HG02840 (cell line): ENCODE measurements around the gene MOK.

Source experiments
- ATAC-seq: cut with Tn5 transposase; IDR thresholded peaks from one replicate; pipeline ENCODE4 v1.9.1; 2021; ENCODE audit warnings: mild to moderate bottlenecking, moderate library complexity, moderate number of reproducible peaks; ENCODE audit not compliant: unreplicated experiment, low FRiP score

MOK gene

DNA sequence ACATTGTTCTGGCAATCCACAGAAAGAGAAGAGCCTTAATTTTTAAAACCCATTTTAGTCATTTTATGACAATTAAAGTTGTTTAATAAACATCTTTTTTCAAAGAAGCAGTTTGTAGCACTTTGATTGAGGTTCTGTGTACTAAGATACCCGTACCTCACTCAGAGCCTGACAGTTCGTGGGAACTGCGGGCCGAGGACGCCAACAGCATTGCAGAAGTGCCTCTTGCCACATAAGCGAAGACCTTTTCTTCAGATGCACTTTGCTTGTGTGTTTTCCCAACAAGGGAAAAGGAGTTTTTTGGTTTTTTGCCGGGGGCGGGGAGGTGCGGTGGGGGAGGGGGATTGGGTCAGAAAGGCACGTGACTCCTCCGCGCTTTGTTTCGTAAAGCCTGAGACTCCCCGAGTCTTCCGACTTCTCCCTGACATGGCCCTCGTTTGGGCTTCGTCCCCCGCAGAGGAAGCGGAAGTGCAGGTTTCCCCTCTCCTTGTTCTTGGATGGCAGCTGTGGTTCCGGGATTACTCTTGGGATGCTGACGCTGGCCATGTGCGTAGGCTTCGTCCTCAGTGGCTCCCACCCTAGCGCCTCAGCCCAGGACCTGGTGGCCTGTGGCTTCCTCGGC is 94.4 kb downstream of the MOK start:
- no peak for ATAC-seq

DNA sequence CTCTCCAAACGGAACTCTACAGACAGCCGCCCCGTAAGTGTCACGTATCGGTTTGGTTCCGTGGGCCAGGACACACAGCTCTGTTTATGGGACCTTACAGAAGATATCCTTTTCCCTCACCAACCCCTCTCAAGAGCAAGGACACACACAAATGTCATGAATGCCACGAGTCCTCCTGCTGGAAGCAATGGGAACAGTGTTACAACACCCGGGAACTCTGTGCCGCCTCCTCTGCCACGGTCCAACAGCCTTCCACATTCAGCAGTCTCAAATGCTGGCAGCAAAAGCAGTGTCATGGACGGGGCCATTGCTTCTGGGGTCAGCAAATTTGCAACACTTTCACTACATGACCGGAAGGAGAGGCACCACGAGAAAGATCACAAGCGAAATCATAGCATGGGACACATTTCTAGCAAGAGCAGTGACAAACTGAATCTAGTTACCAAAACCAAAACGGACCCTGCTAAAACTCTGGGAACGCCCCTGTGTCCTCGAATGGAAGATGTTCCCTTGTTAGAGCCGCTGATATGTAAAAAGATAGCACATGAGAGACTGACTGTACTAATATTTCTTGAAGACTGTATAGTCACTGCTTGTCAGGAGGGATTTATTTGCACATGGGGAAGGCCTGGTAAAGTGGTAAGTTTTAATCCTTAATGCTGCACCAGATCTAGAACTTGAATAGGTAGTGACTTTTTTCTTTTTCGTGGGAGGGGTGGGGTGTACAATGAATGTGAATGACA is 95.6 kb downstream of the MOK start:
- no peak for ATAC-seq

DNA sequence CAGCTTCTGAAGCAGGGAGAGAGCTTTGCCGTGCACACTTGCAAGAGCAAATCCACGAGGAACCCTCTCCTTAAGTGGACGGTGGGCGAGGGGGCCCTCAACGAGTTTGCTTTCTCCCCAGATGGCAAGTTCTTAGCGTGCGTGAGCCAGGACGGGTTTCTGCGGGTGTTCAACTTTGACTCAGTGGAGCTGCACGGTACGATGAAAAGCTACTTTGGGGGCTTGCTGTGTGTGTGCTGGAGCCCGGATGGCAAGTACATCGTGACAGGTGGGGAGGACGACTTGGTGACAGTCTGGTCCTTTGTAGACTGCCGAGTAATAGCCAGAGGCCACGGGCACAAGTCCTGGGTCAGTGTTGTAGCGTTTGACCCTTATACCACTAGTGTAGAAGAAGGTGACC is 96.2 kb downstream of the MOK start:
- no peak for ATAC-seq

DNA sequence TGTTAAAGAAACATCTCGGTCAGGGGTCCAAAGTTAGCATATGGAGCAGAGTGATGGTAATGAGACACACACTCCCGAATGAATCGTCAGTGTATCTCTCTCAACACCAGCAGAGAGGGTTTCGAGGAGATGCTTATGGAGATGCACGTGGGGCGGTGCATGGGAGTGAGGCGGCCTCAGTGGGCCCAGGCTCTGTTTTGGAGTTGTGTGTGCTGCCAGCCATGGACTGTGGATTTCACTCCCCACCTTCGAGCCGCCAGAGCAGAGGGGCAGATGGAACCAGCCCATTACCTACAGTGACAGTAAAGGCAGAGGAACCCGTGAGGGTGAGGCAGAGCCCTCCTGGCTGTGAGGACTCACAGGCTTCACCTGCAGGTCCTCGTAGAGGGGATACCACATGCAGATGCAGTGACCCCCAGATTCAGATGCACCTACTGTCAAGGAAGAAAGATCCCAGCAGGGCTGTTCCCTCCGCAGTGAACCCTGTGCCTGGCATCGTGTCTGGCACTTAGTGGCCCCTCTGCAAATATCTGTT is 97.1 kb downstream of the MOK start:
- ATAC-seq: no peak

DNA sequence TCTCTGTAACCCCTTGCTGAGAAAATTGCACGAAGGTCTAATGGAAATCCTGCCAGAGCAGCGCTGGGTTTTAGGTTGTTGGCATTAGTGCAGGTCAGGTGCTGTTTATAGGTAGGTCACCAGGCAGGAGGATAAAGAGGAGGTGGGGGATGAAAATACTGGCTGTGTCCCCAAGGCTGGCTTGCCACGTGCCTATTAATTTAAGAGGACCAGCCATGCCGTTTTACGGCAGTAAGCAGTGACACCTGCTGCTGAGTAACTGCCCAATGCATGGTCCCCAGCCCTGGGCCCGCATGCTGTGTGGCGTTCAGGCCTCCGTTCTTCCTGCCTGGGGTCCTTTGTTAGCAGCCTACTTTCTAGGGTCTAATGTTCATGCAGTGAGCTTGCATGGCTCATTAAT is 98.0 kb downstream of the MOK start:
- no peak for ATAC-seq

DNA sequence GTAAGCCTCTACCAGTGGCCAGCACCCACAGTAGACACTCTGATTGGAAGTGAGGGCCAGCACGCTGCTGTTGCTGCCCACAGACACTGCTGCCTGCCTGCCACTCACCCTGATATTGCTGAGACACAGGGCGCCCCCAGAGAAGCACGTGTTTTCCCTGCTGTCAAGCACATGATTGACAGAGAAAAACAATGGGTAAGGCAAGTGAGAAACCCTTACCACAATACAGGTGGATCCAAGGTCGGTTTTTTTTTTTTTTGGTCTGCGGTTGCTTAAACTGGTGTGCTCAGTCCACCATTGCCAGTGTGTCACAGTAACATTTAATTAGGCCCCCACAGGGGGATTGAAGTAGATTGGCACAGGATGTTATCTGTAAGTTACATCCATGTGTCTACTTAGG is 99.4 kb downstream of the MOK start:
- no peak for ATAC-seq

DNA sequence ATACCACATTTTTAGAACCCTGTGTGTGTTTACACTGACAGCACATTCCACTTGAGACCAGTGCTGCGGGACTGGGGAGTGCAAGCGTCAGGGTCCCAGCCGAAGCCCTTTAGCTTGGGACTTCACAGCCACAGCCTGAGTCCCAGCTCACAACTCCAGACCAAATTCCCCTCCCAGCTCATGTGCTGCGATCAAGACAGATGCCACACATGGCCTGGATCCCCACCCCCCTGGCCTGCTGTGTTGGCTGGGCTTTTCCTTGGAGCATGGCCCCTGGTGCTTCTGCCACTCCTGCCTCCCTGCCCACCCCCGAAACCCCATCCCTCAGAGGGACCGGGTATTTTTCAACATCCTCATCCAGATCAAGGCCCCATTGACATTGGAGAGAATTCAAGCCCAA is 101.6 kb downstream of the MOK start:
- no peak for ATAC-seq

DNA sequence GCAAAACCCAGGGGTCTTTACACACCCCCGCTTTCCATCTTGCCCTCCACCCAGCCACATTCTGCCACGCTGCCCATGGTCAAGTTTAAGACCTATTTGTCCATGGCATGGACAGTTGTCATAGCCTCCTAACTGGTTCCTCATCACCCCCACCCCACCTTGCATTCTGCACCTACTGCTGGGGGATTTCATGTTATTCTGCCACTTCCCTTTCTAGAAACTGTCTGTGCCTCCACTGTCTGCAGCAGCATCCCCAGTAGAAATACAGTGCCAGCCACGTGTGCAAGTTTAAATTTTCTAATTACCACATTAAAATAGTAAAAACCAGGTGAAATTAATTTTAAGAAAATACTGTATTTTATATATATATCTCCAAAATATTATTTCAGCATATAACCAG is 102.0 kb downstream of the MOK start:
- ATAC-seq: no peak

DNA sequence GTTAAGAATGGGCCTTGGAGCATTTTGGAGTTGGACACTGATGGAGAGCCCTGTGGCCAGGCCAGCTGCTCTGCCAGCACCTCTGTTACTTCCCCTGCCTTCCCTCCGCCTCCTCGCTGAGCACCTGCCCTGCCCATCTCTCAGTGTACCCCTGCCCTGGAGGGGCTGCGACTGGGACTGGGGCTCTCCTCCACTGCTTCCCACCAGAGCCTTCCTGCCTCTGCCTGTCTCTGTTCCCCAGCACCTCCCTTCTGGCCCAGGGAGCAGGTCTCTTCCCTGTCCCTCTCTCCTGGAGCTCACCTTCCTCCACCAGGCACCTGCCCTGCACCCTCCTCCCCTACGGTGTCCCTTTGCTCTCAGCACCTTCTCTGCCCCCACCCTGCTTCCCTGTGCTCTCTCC is 103.2 kb downstream of the MOK start:
- no peak for ATAC-seq

DNA sequence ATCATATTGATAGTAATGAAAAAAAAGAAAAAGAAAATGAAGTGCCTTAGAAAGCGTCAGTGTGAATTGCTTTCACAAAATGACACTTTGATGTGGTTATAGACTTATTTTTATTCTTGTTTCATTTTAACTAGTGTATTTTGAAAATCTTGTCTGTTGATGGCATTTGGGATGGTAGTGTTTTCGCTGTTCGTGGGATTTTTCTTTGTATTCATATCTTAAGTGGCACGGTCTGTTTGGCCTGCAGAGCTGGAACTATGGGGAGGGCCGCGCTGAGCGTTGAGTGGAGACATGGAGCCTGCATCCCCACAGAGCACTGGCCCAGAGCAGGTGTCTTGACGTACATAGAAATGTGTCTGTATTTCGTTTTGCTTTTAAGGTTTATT is 103.6 kb downstream of the MOK start:
- ATAC-seq: no peak

DNA sequence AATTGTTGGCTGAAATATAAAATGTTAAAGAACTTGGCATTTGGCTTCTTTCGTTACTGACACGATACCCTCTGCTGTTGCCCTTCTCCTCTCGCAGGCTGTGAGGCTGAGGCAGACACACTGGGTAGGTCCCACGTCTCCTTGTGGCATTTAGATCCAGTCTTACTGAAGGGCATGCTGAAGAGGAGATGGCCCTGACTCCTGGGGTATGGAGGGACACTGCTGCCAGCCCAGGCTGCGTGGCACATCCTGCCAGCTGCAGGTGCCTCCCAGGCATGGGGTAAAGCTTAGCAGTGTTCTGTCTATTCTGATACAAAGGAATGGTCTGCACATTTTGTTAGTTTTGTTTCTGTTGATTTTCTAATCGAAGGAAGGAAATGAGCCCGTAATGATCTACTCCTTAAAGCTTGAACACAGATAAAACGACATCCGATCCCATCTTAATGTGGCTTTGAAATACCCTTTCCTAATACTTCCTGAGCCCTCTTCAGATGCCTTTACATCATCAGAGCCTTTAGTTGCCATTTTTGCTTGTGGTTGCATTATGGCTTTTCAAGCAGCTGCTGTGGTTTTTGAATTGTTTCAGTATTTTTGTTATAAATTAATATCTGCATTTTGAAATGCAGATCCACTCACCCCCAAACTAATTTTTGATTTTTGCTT is 104.1 kb downstream of the MOK start:
- ATAC-seq: no peak

DNA sequence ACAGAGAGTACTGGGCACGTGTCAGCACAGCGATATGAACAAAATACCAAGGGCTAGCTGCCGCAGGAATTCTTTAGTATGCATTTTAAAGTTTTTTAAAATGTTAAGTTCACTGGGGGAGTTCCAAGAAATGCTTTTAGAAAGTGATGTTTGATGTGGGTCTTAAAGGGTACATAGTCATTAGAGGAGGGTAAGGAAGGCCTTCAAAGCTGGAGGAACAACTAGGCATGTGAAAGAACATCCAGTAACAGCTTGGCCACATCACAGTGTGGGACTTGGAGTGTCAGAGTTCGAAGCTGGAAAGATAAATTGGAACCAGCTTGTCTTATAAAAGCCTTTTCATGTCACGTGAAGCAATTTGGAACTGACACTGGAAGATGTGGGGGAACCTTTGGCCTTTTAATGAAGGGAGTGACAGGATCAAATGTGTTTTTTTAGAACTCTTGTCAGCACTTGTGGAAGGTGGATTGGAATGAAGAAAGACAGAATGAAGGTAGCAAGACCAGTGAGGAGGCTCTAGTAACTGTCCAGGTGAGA is 107.6 kb downstream of the MOK start:
- ATAC-seq: no peak

DNA sequence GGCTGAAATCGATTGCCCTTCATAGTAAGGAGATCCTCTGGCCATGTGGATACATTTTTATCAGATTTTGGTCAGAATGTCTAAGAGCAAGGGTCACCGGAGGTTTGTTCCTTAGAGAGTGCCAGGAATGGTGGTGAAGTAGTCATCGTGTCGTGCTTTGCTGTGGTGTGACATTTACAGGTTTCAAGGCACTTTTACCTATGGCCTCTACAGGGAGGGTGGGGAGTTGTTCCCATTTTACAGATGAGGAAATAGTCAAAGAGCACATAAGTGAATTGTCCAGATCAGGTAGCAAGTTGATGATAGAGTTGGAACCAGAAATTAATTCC is 108.1 kb downstream of the MOK start:
- ATAC-seq: no peak

DNA sequence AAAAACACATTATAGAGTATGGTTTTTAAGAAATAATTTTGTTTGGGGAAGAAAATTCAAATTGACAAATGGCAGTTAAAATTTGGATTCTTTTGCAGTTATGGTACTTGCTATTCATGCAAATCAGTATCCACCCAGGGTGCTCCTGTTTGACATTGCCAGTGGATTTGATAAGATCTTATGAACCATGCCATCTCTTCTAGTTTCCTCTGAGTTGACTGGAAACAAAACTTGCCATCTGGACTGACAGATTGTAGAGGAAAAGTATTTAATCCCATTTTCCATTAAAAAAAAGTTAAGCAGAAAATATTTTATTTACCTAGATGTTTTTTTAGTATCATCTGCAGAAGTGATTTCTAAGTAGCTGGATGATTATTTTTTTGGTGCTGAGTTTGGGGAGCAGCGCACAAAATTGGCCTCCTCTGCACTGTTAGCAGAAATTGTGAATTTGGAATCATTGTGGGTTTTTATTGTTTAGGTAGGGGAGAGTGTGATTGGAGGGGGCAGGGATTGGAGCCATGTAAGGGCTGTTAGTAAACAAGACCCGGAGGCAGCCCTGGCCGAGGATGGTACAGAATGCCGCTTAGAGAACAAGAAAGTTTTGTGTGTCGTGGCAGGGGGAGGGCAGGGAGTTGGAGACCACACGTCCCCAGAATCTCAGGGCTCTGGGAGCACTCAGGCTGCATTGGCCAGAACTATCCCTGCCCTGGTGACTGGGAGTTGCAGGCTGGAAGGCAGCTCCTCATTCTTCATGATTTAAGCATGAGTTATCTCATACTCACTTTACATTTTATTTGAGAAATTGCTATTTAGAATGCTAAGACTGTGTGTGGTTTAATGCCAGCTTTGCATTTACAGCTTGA is 108.7 kb downstream of the MOK start:
- no peak for ATAC-seq

DNA sequence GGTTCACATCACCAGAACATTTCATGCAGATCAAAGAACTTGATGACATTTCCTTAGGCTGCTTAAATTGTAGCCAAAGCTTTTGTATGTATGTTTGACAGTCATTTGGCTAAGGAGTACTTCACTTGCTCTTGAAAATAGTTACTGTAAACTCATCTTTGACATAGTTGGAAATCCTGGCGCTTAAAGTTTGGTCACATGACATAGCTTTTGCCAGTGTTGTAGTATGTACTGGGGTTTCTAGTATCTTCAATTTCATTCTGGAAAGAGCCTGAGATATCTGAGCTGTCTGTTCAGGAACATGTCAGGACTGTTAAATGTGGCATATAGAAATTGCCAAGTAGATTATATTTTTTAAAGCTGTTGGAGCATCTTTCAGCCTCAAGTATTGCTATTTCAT is 109.5 kb downstream of the MOK start:
- no peak for ATAC-seq

DNA sequence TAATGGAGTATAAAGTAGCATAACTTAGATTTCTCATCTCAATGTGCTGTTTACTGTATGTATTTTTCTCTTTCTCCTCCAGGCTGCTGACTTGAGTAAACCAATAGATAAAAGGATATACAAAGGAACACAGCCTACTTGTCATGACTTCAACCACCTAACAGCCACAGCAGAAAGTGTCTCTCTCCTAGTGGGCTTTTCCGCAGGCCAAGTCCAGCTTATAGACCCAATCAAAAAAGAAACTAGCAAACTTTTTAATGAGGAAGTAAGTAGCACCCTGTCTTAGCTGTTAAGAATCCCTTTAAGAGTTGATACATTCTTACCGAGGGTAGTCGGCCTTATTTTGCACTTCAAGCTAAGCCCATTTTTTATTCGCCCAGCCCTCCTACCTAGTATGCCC is 110.1 kb downstream of the MOK start:
- no peak for ATAC-seq

DNA sequence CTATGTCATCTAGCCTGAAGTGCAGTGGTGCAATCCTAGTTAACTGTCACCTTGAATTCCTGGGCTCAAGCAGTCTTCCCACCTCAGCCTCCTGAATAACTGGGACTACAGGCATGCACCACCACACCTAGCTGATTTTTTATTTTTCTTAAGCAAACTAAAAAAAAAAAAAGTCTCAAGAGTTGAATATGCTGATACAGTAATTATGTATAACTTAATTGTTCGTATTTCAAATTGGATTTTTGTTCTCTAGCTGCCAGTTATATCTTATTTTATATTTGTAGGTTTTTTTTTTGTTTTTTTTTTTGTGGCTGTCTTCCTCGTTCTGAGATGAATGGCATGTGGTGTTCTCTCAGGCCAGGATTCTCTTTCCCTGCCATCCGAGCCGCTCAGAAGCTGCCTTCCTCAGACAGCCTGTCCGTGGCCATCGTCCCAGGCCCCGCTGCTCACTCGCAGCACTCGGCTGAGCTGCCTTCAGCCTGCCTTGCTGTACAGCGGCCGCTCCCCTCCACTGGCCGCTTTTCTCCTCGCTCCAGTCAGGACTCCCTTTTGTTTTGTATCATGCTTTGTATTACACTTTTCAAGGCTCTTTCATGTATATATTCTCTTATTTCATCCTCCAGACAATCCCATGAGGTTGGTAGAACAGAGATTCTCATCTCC is 112.0 kb downstream of the MOK start:
- no peak for ATAC-seq

DNA sequence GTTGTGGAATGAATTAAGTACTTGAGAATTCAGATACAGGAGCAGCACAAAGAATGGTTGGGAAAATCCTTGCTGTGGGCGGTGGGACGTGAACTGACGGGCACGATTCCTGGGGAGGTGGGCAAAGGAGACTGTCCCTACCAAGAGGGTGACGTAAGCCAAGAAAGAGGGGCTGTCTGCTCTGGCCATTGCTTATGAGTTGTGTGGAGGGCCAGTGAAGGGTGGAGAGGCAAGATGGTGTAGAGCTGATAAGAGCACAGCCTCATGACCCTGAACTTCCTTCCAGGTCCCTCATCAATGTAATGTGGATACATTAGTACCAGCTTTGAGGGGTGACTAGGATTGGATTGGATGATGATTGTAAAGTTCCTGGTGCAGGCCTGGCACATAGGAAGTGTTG is 115.1 kb downstream of the MOK start:
- no peak for ATAC-seq

DNA sequence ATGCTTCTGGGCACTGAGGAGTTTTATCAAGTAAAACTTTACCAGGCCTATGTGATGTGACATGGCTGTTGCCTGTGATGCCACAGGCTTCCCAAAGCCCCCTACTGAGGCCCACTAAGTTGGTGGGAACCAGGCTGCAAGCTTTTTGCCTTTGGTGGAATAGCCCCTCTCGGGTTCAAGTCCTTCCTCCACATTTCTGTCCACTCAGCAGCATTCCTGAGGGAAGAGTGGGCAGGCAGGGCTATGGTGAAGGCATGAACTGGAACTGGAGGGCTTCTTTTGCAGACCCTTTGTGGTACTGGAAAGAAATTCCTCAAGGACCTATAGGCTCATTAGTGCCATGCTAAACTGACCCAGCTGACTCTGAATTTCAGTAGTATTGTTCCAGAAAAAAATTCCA is 116.8 kb downstream of the MOK start:
- no peak for ATAC-seq

DNA sequence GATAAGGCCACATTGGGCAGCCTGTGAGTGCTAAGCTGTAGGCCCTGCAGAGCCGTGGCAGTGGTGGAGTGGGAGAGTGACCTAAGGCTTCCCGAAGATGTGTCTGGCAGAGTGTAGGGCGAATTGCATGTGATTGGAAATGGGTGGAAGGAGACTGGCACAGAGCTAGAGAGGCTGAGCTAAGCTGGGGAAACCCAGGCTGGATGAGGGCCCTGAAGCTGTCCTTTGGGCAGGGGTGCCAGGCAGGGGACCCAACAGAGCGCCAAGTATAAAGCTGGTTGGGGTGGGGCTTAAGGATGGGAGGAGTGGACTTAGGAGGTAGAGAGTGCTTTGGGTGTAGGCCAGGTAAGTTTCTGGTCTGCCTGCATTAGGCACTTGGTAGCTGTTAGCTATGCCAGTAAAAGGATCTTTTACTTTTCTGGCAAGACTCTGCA is 117.4 kb downstream of the MOK start:
- no peak for ATAC-seq
